HEK293 (cell line): ENCODE results near the gene PIBF1.

Experiments
- CTCF ChIA-PET: fragments of 350-600 bp; formaldehyde crosslinking; extraction: SDS; loops from one replicate; lab custom pipeline; 2021; ENCODE audit warnings: antibody characterized with exemption; lab: Yijun Ruan, JAX
- POLR2A ChIA-PET: fragments of 300-600 bp; formaldehyde crosslinking; extraction: SDS; loops from one replicate; lab custom pipeline; 2020; ENCODE audit warnings: antibody characterized with exemption, inconsistent platforms; lab: Yijun Ruan, JAX
- H3K27ac ChIP-seq: fragments of 200-500 bp; sonication (Bioruptor generic); 2 replicates; pipeline ENCODE4 v1.5.1; 2014; ENCODE audit warnings: low read depth, low read length, control low read depth, inconsistent platforms; ENCODE audit errors: extremely low read depth
- H3K36me3 ChIP-seq, 2 experiments: fragments of 200-500 bp in 1 of 2; sonication (Bioruptor generic) in 1 of 2; 1 replicate in 1 of 2; 2 replicates in 1 of 2; pipeline ENCODE4 v1.5.1; 2014 to 2017; ENCODE audit warnings: inconsistent platforms in 2 of 2, low read length in 2 of 2; ENCODE audit not compliant: control insufficient read depth in 2 of 2, insufficient read depth in 1 of 2
- H3K4me1 ChIP-seq: fragments of 200-500 bp; sonication (Bioruptor generic); 2 replicates; pipeline ENCODE4 v1.5.1; 2014; ENCODE audit warnings: mild to moderate bottlenecking, low read length, inconsistent platforms; ENCODE audit not compliant: control insufficient read depth, insufficient read depth
- H3K4me3 ChIP-seq: 2 replicates; pipeline ENCODE4 v1.5.1; 2011; ENCODE audit warnings: low read depth, mild to moderate bottlenecking, control low read depth, low read length, moderate library complexity
- H3K9me3 ChIP-seq: fragments of 200-500 bp; sonication (Bioruptor generic); 2 replicates; pipeline ENCODE4 v1.5.1; 2014; ENCODE audit warnings: low read depth, low read length, inconsistent platforms; ENCODE audit not compliant: control insufficient read depth, insufficient read depth
- BCL11A ChIP-seq: fragments of 450-650 bp; formaldehyde crosslinking; IDR thresholded peaks from 2 replicates; pipeline ENCODE4 v1.5.1; 2016; ENCODE audit warnings: low read depth, missing biosample characterization, missing genetic modification characterization
- EGR2 ChIP-seq: fragments of 450-650 bp; formaldehyde crosslinking; IDR thresholded peaks from 2 replicates; pipeline ENCODE4 v1.5.1; 2016; ENCODE audit warnings: low read depth, missing biosample characterization, missing genetic modification characterization
- GLIS2 ChIP-seq: fragments of 450-650 bp; formaldehyde crosslinking; IDR thresholded peaks from 2 replicates; pipeline ENCODE4 v1.5.1; 2016; ENCODE audit warnings: missing biosample characterization, missing genetic modification characterization
- HOXD13 ChIP-seq: sonication (generic); formaldehyde crosslinking; IDR thresholded peaks from 2 replicates; pipeline ENCODE4 v1.8.0; 2022; ENCODE audit warnings: missing genetic modification reagents, borderline replicate concordance
- KLF8 ChIP-seq: fragments of 450-650 bp; formaldehyde crosslinking; IDR thresholded peaks from 2 replicates; pipeline ENCODE4 v1.5.1; 2016; ENCODE audit warnings: missing biosample characterization, missing genetic modification characterization
- PRDM1 ChIP-seq: fragments of 450-650 bp; formaldehyde crosslinking; IDR thresholded peaks from 2 replicates; pipeline ENCODE4; 2016; ENCODE audit warnings: missing biosample characterization, missing genetic modification characterization
- SCRT2 ChIP-seq: fragments of 450-650 bp; formaldehyde crosslinking; IDR thresholded peaks from 2 replicates; pipeline ENCODE4 v1.5.1; 2016; ENCODE audit warnings: missing biosample characterization, missing genetic modification characterization
- SP2 ChIP-seq: fragments of 450-650 bp; formaldehyde crosslinking; IDR thresholded peaks from 2 replicates; pipeline ENCODE4 v1.5.1; 2016; ENCODE audit warnings: missing biosample characterization, missing genetic modification characterization
- SP3 ChIP-seq: fragments of 450-650 bp; formaldehyde crosslinking; IDR thresholded peaks from 2 replicates; pipeline ENCODE4 v1.5.1; 2016; ENCODE audit warnings: missing biosample characterization, missing genetic modification characterization
- ZNF121 ChIP-seq: fragments of 450-650 bp; formaldehyde crosslinking; IDR thresholded peaks from 2 replicates; pipeline ENCODE4 v1.5.1; 2016; ENCODE audit warnings: missing biosample characterization, missing genetic modification characterization
- ZNF138 ChIP-seq: fragments of 450-650 bp; formaldehyde crosslinking; IDR thresholded peaks from 2 replicates; pipeline ENCODE4 v1.5.1; 2016; ENCODE audit warnings: missing biosample characterization, missing genetic modification characterization, borderline replicate concordance
- ZNF529 ChIP-seq: fragments of 450-650 bp; formaldehyde crosslinking; IDR thresholded peaks from 2 replicates; pipeline ENCODE4 v1.5.1; 2017; ENCODE audit warnings: missing genetic modification characterization, missing biosample characterization; ENCODE audit not compliant: insufficient replicate concordance
- ZNF549 ChIP-seq: fragments of 450-650 bp; IDR thresholded peaks from 2 replicates; pipeline ENCODE4 v1.5.1; 2018; ENCODE audit warnings: missing biosample characterization, missing genetic modification characterization, mild to moderate bottlenecking, inconsistent platforms, moderate library complexity
- ZNF555 ChIP-seq: fragments of 450-650 bp; formaldehyde crosslinking; conservative IDR thresholded peaks from 2 replicates; pipeline ENCODE4 v1.5.1; 2017; ENCODE audit warnings: missing biosample characterization, mild to moderate bottlenecking, missing genetic modification characterization, inconsistent platforms
- ZNF701 ChIP-seq: fragments of 450-650 bp; formaldehyde crosslinking; IDR thresholded peaks from 2 replicates; pipeline ENCODE4 v1.5.1; 2016; ENCODE audit warnings: missing biosample characterization, missing genetic modification characterization
- TF ChIP-seq, protein P1 (sequence below): fragments of 450-650 bp; formaldehyde crosslinking; IDR thresholded peaks from 2 replicates; pipeline ENCODE4 v1.5.1; 2017; ENCODE audit warnings: missing biosample characterization, missing genetic modification characterization
- TF ChIP-seq, protein P2 (sequence below): fragments of 450-650 bp; formaldehyde crosslinking; IDR thresholded peaks from 2 replicates; pipeline ENCODE4 v1.5.1; 2016; ENCODE audit warnings: missing biosample characterization, missing genetic modification characterization, borderline replicate concordance
- TF ChIP-seq, protein P3 (sequence below): fragments of 450-650 bp; formaldehyde crosslinking; IDR thresholded peaks from 2 replicates; pipeline ENCODE4 v1.5.0; 2017; ENCODE audit warnings: missing biosample characterization, missing genetic modification characterization, borderline replicate concordance
- TF ChIP-seq, protein P4 (sequence below): fragments of 450-650 bp; formaldehyde crosslinking; IDR thresholded peaks from 2 replicates; pipeline ENCODE4 v1.5.1; 2016; ENCODE audit warnings: missing biosample characterization, missing genetic modification characterization, borderline replicate concordance
- TF ChIP-seq, protein P5 (sequence below): fragments of 450-650 bp; formaldehyde crosslinking; IDR thresholded peaks from 2 replicates; pipeline ENCODE4; 2016; ENCODE audit warnings: missing biosample characterization, missing genetic modification characterization
- TF ChIP-seq, protein P6 (sequence below): fragments of 450-650 bp; formaldehyde crosslinking; IDR thresholded peaks from 2 replicates; pipeline ENCODE4 v1.5.1; 2016; ENCODE audit warnings: missing biosample characterization, missing genetic modification characterization

PIBF1 gene

DNA sequence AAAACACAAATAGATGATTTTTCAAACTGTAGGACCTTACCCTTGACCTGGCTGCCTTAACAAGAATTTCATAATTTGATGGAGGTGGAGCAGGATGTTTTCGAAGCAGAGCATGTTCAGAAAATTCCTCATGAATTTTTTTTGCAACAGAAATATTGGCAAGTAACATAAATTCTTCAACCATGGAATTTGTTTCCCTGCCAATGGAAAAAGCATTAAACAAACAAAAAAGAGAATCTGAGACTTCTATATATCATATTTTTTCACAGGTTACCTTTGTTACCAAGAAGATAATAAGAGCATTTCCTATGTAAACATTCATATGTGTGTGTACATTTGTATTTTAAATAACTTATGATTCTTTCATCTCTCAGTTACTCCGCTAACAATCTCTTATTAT is 18.5 kb upstream of the PIBF1 start (continued):
- TF ChIP-seq HOXD13 (CRISPR knock-in tag) (no peak), SP2 (no peak)

DNA sequence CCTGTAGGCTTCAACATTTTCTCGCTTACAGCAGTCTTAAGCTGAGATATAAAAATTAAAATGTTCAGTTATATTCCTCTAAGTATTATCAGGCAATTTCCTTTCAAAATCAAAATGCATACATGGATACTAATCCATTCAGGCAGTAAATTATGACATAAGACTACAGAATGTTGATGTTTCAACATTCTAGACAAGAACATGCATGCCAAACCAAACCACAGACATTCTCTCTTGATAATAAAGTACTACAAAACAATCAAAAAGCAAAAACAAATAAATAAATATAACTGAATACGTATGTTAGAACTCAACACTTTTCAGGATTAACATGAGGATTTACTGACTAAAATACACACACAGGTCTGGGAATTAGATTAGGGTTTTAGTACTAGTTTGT is 7.9 kb upstream of the PIBF1 start:
- TF ChIP-seq PRDM1 (tag by site-specific recombination) (no peak), GLIS2 (no peak), EGR2 (no peak), KLF8 (no peak), ZNF555 (no peak), BCL11A (tag by site-specific recombination) (no peak), ZNF529 (tag by site-specific recombination) (no peak), ZNF138 (tag by site-specific recombination) (no peak), SCRT2 (tag by site-specific recombination) (no peak), ZNF701 (no peak), ZNF549 (no peak), ZNF121 (tag by site-specific recombination) (no peak), SP3 (no peak)
- TF ChIP-seq, protein P1, sequence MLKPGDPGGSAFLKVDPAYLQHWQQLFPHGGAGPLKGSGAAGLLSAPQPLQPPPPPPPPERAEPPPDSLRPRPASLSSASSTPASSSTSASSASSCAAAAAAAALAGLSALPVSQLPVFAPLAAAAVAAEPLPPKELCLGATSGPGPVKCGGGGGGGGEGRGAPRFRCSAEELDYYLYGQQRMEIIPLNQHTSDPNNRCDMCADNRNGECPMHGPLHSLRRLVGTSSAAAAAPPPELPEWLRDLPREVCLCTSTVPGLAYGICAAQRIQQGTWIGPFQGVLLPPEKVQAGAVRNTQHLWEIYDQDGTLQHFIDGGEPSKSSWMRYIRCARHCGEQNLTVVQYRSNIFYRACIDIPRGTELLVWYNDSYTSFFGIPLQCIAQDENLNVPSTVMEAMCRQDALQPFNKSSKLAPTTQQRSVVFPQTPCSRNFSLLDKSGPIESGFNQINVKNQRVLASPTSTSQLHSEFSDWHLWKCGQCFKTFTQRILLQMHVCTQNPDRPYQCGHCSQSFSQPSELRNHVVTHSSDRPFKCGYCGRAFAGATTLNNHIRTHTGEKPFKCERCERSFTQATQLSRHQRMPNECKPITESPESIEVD (tag by site-specific recombination): no peak
- TF ChIP-seq, protein P2, sequence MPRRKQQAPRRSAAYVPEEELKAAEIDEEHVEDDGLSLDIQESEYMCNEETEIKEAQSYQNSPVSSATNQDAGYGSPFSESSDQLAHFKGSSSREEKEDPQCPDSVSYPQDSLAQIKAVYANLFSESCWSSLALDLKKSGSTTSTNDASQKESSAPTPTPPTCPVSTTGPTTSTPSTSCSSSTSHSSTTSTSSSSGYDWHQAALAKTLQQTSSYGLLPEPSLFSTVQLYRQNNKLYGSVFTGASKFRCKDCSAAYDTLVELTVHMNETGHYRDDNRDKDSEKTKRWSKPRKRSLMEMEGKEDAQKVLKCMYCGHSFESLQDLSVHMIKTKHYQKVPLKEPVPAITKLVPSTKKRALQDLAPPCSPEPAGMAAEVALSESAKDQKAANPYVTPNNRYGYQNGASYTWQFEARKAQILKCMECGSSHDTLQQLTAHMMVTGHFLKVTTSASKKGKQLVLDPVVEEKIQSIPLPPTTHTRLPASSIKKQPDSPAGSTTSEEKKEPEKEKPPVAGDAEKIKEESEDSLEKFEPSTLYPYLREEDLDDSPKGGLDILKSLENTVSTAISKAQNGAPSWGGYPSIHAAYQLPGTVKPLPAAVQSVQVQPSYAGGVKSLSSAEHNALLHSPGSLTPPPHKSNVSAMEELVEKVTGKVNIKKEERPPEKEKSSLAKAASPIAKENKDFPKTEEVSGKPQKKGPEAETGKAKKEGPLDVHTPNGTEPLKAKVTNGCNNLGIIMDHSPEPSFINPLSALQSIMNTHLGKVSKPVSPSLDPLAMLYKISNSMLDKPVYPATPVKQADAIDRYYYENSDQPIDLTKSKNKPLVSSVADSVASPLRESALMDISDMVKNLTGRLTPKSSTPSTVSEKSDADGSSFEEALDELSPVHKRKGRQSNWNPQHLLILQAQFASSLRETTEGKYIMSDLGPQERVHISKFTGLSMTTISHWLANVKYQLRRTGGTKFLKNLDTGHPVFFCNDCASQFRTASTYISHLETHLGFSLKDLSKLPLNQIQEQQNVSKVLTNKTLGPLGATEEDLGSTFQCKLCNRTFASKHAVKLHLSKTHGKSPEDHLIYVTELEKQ (tag by site-specific recombination): no peak
- TF ChIP-seq, protein P3, sequence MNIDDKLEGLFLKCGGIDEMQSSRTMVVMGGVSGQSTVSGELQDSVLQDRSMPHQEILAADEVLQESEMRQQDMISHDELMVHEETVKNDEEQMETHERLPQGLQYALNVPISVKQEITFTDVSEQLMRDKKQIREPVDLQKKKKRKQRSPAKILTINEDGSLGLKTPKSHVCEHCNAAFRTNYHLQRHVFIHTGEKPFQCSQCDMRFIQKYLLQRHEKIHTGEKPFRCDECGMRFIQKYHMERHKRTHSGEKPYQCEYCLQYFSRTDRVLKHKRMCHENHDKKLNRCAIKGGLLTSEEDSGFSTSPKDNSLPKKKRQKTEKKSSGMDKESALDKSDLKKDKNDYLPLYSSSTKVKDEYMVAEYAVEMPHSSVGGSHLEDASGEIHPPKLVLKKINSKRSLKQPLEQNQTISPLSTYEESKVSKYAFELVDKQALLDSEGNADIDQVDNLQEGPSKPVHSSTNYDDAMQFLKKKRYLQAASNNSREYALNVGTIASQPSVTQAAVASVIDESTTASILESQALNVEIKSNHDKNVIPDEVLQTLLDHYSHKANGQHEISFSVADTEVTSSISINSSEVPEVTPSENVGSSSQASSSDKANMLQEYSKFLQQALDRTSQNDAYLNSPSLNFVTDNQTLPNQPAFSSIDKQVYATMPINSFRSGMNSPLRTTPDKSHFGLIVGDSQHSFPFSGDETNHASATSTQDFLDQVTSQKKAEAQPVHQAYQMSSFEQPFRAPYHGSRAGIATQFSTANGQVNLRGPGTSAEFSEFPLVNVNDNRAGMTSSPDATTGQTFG (tag by site-specific recombination): no peak
- TF ChIP-seq, protein P4, sequence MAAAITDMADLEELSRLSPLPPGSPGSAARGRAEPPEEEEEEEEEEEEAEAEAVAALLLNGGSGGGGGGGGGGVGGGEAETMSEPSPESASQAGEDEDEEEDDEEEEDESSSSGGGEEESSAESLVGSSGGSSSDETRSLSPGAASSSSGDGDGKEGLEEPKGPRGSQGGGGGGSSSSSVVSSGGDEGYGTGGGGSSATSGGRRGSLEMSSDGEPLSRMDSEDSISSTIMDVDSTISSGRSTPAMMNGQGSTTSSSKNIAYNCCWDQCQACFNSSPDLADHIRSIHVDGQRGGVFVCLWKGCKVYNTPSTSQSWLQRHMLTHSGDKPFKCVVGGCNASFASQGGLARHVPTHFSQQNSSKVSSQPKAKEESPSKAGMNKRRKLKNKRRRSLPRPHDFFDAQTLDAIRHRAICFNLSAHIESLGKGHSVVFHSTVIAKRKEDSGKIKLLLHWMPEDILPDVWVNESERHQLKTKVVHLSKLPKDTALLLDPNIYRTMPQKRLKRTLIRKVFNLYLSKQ: no peak
- TF ChIP-seq, protein P5, sequence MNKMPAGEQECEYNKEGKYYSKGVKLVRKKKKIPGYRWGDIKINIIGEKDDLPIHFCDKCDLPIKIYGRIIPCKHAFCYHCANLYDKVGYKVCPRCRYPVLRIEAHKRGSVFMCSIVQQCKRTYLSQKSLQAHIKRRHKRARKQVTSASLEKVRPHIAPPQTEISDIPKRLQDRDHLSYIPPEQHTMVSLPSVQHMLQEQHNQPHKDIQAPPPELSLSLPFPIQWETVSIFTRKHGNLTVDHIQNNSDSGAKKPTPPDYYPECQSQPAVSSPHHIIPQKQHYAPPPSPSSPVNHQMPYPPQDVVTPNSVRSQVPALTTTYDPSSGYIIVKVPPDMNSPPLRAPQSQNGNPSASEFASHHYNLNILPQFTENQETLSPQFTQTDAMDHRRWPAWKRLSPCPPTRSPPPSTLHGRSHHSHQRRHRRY (tag by site-specific recombination): no peak
- TF ChIP-seq, protein P6, sequence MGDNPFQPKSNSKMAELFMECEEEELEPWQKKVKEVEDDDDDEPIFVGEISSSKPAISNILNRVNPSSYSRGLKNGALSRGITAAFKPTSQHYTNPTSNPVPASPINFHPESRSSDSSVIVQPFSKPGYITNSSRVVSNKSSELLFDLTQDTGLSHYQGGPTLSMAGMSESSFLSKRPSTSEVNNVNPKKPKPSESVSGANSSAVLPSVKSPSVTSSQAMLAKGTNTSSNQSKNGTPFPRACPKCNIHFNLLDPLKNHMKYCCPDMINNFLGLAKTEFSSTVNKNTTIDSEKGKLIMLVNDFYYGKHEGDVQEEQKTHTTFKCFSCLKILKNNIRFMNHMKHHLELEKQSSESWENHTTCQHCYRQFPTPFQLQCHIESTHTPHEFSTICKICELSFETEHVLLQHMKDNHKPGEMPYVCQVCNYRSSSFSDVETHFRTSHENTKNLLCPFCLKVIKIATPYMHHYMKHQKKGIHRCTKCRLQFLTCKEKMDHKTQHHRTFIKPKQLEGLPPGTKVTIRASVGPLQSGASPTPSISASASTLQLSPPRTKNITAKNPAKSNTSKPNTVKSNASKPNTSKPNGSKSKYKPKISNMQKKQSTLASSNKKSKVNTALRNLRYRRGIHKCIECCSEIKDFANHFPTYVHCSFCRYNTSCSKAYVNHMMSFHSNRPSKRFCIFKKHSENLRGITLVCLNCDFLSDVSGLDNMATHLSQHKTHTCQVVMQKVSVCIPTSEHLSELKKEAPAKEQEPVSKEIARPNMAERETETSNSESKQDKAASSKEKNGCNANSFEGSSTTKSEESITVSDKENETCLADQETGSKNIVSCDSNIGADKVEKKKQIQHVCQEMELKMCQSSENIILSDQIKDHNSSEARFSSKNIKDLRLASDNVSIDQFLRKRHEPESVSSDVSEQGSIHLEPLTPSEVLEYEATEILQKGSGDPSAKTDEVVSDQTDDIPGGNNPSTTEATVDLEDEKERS (tag by site-specific recombination): no peak
- Histone ChIP-seq H3K27ac (no peak overlapping the region), H3K4me3 (no peak overlapping the region), H3K36me3 (peaks cover 18 to 93% of the 10 kb centered on the region in 2 experiments), H3K9me3 (no peaks in the 10 kb centered on the region), H3K4me1 (no peaks in the 10 kb centered on the region)
- POLR2A ChIA-PET: no interaction called here
- CTCF ChIA-PET: interaction anchor here (0.6 kb wide), 1 partner anchor 526 kb away, joined by 3 read pairs; no protein-coding TSS in a partner anchor
